A549 (cell line): ENCODE measurements around the gene KSR1. TPM values are rescaled to one million over a fixed set of nuclear protein-coding genes. Genes with fewer than 3 reads are reported as not detected.

Experiments
- ATAC-seq, 2 experiments: fragments of 200-7000 bp in 1 of 2; fragments of >200 bp in 1 of 2; cut with Nextera tagmentation in 1 of 2; cut with Tn5 transposase in 1 of 2; 3 replicates each; pipeline versions ENCODE4 v1.8.0 to v1.9.1; 2018 to 2020; ENCODE audit warnings: mild to moderate bottlenecking in 1 of 2, moderate library complexity in 1 of 2
- CTCF ChIA-PET: fragments of 300-600 bp; sonication (Branson Sonifier 250); formaldehyde crosslinking; extraction: SDS; loops from one replicate; lab custom pipeline; 2021; ENCODE audit warnings: antibody characterized with exemption, inconsistent platforms; lab: Yijun Ruan, JAX
- POLR2A ChIA-PET: fragments of 350-600 bp; formaldehyde crosslinking; extraction: SDS; loops from one replicate; lab custom pipeline; 2021; ENCODE audit warnings: antibody characterized with exemption, inconsistent platforms; lab: Yijun Ruan, JAX
- DNase-seq, 2 experiments: peaks; one replicate each; pipeline versions ENCODE4 v3.0.0 to v3.0.0-alpha.2; 2011 to 2016; ENCODE audit warnings: low read depth in 1 of 2, low spot score in 1 of 2
- FAIRE-seq: peaks from 2 replicates; lab custom pipeline; 2011; peaks lifted over from hg19 to GRCh38; lab: Jason Lieb, UNC
- H3K27ac ChIP-seq, 2 experiments: fragments of >200 bp; sonication (Bioruptor Twin); formaldehyde crosslinking; 3 replicates each; pipeline ENCODE4 v1.5.1; 2016 to 2017
- H3K4me1 ChIP-seq: fragments of >200 bp; sonication (Bioruptor Twin); formaldehyde crosslinking; 3 replicates; pipeline ENCODE4 v1.6.1; 2016
- H3K4me2 ChIP-seq: fragments of >200 bp; sonication (Bioruptor Twin); formaldehyde crosslinking; 3 replicates; pipeline ENCODE4 v1.6.1; 2016
- H3K4me3 ChIP-seq: fragments of >200 bp; sonication (Bioruptor Twin); formaldehyde crosslinking; 3 replicates; pipeline ENCODE4 v1.5.1; 2016
- H3K9me3 ChIP-seq: fragments of >200 bp; sonication (Bioruptor Twin); formaldehyde crosslinking; 3 replicates; pipeline ENCODE4 v1.6.1; 2016
- CEBPB ChIP-seq, 2 experiments: fragments of >200 bp in 1 of 2; sonication (Bioruptor Twin) in 1 of 2; formaldehyde crosslinking in 1 of 2; IDR thresholded peaks; 2 replicates each; pipeline ENCODE4 v1.6.1; 2012 to 2016
- CHD2 ChIP-seq: fragments of 150-350 bp; IDR thresholded peaks from 2 replicates; pipeline ENCODE4 v1.6.1; 2014; ENCODE audit warnings: low read length; ENCODE audit not compliant: partially characterized antibody
- EHMT2 ChIP-seq: fragments of 200-600 bp; sonication (generic); IDR thresholded peaks from 2 replicates; pipeline ENCODE4 v1.6.1; 2016; ENCODE audit warnings: antibody characterized with exemption, low read depth, mild to moderate bottlenecking, moderate library complexity
- FOSL2 ChIP-seq, 2 experiments: fragments of 450-650 bp in 1 of 2; fragments of >200 bp in 1 of 2; sonication (Bioruptor Twin) in 1 of 2; formaldehyde crosslinking; IDR thresholded peaks; 2 replicates each; pipeline versions ENCODE4 v1.5.0 to v1.6.1; 2016 to 2020; ENCODE audit warnings: mild to moderate bottlenecking in 1 of 2, moderate library complexity in 1 of 2
- GATA3 ChIP-seq: IDR thresholded peaks from 2 replicates; pipeline ENCODE4 v1.6.1; 2012; ENCODE audit warnings: borderline replicate concordance
- HOXB5 ChIP-seq: fragments of 250-450 bp; sonication (Bioruptor Pico); IDR thresholded peaks from 2 replicates; pipeline ENCODE4 v1.5.0; 2020; ENCODE audit warnings: mild to moderate bottlenecking, moderate library complexity
- JUN ChIP-seq, 2 experiments: fragments of >200 bp; sonication (Bioruptor Twin); formaldehyde crosslinking; IDR thresholded peaks; 2 replicates in 1 of 2; 3 replicates in 1 of 2; pipeline ENCODE4 v1.6.1; 2016 to 2017
- JUNB ChIP-seq: fragments of >200 bp; sonication (Bioruptor Twin); formaldehyde crosslinking; IDR thresholded peaks from 2 replicates; pipeline ENCODE4 v1.6.1; 2016
- PHF8 ChIP-seq: fragments of 200-600 bp; sonication (generic); IDR thresholded peaks from 2 replicates; pipeline ENCODE4 v1.6.1; 2016; ENCODE audit warnings: low read depth, mild to moderate bottlenecking, antibody characterized with exemption, moderate library complexity, borderline replicate concordance
- ZFP36 ChIP-seq: fragments of 450-650 bp; IDR thresholded peaks from 2 replicates; pipeline ENCODE4 v1.6.1; 2014; ENCODE audit warnings: borderline replicate concordance; ENCODE audit not compliant: partially characterized antibody
- ZNF302 ChIP-seq: fragments of 250-450 bp; sonication (Bioruptor Pico); IDR thresholded peaks from 2 replicates; pipeline ENCODE4 v1.9.0; 2021; ENCODE audit warnings: inconsistent platforms, mild to moderate bottlenecking, moderate library complexity
- WGBS: methylation state at CpG from one replicate; pipeline ENCODE4 v1.1.6; 2017; ENCODE audit errors: missing lambda C conversion rate; 5-methylcytosine and 5-hydroxymethylcytosine counted together
- polyA plus RNA-seq, 4 experiments: library from polyadenylated mRNA; depleted of rRNA in 3 of 4; stranded (reverse); fragments of >200 nt; fragmentation: RNase III in 1 of 4; extraction: RNeasy Plus Mini Kit Qiagen cat#74134 plus additional on column Dnase treatment in 1 of 4; gene quantifications; 2 replicates in 3 of 4; 3 replicates in 1 of 4; pipeline ENCODE4 v1.2.3, GENCODE V29; 2011 to 2017
- TF ChIP-seq, protein P1 (sequence below): fragments of >200 bp; sonication (Bioruptor Twin); formaldehyde crosslinking; IDR thresholded peaks from 3 replicates; pipeline ENCODE4 v1.5.1; 2016
- TF ChIP-seq, protein P2 (sequence below): fragments of 250-450 bp; sonication (Bioruptor Pico); IDR thresholded peaks from 2 replicates; pipeline ENCODE4 v1.5.0; 2021; ENCODE audit warnings: mild to moderate bottlenecking, moderate library complexity, borderline replicate concordance
- TF ChIP-seq, protein P3 (sequence below): IDR thresholded peaks from 2 replicates; pipeline ENCODE4 v1.6.1; 2012

KSR1 gene
- polyA plus RNA-seq, 2 of the 4 experiments (the other 2 are of a cell fraction): 13.3 to 14.6 TPM

DNA sequence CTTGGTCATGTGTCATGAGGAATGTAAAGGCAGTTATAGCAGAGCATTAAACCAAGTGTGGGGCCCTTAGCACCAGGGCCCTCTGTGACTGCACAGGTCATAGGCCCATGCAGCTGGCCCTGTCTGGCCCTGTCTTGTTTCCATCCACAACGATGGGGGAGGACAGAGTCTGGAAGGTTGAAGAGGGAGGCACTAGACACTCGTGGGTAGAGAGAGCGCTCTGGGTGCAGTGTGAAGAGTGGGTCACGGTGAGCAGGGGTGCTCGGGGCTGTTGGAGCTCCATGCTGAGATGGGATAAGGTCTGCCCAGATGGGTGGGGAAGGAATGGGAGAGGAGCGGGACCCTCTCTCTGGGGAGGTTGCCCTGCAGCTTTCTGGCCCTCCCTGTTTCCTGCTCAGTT is 12.8 kb upstream of the KSR1 start:
- Histone ChIP-seq H3K9me3 (no peaks in the 10 kb centered on the region), H3K27ac (no peak overlapping the region), H3K4me1 (peaks cover 15% of the 10 kb centered on the region), H3K4me3 (no peak overlapping the region), H3K4me2 (no peak overlapping the region)
- WGBS: 77% methylated on average over 6 of the region's 6 CpGs
- CTCF ChIA-PET: interaction anchor here (0.8 to 3.4 kb wide), 9 partner anchors 10 to 159 kb away, joined by 3 to 17 read pairs (median 5); partner anchors contain the start of gene KSR1
- POLR2A ChIA-PET: no interaction called here
- ATAC-seq (no peak), FAIRE-seq (no peak), DNase-seq (no peak)
- TF ChIP-seq CHD2 (no peak), FOSL2 (IDR thresholded peaks at IDR 0.05) (no peak), FOSL2 (CRISPR knock-in tag; IDR thresholded peaks at IDR 0.05) (no peak), ZFP36 (no peak), EHMT2 (no peak)
- TF ChIP-seq, protein P1, sequence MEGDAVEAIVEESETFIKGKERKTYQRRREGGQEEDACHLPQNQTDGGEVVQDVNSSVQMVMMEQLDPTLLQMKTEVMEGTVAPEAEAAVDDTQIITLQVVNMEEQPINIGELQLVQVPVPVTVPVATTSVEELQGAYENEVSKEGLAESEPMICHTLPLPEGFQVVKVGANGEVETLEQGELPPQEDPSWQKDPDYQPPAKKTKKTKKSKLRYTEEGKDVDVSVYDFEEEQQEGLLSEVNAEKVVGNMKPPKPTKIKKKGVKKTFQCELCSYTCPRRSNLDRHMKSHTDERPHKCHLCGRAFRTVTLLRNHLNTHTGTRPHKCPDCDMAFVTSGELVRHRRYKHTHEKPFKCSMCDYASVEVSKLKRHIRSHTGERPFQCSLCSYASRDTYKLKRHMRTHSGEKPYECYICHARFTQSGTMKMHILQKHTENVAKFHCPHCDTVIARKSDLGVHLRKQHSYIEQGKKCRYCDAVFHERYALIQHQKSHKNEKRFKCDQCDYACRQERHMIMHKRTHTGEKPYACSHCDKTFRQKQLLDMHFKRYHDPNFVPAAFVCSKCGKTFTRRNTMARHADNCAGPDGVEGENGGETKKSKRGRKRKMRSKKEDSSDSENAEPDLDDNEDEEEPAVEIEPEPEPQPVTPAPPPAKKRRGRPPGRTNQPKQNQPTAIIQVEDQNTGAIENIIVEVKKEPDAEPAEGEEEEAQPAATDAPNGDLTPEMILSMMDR: no peak

DNA sequence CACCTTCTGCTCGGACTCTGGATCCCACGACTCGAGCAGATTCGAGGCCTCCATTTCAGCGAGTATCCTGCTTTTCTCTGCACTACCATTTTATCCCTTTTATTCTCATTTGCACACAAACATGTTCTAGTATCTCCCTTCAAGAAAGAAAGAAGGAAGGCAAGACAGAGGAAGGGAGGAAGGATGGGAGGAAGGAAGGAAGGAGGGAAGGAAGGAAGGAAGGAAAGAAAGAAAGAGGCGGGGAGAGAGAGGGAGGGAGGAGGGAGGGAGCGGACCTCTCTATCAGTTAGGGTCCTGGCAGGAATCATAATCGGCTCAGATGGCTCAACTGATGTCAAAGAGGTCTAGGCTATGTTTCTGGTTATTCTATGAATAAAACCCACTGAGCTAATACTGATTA is 10.3 kb upstream of the KSR1 start:
- H3K4me1 ChIP-seq: peaks cover 15% of the 10 kb centered on the region
- H3K27ac ChIP-seq: peak overlapping the region in 1 of 2 experiments; percentile 34; a peak in 1 of 6 replicates
- no peak overlapping the region for H3K4me3 ChIP-seq
- DNase-seq (no peak), ATAC-seq (no peak), FAIRE-seq (no peak)
- 83% methylated on average over 8 of the region's 8 CpGs for WGBS
- H3K9me3 ChIP-seq: no peaks in the 10 kb centered on the region
- ChIA-PET POLR2A (no interaction called here), CTCF (interaction anchor here (1.2 to 3.2 kb wide), 4 partner anchors 10 to 154 kb away, joined by 3 to 13 read pairs (median 9); partner anchors contain the start of gene KSR1)
- H3K4me2 ChIP-seq: no peak overlapping the region; the same call in 2 of the 3 replicates
- TF ChIP-seq JUN (IDR thresholded peaks at IDR 0.05): no peak
- TF ChIP-seq, protein P2, sequence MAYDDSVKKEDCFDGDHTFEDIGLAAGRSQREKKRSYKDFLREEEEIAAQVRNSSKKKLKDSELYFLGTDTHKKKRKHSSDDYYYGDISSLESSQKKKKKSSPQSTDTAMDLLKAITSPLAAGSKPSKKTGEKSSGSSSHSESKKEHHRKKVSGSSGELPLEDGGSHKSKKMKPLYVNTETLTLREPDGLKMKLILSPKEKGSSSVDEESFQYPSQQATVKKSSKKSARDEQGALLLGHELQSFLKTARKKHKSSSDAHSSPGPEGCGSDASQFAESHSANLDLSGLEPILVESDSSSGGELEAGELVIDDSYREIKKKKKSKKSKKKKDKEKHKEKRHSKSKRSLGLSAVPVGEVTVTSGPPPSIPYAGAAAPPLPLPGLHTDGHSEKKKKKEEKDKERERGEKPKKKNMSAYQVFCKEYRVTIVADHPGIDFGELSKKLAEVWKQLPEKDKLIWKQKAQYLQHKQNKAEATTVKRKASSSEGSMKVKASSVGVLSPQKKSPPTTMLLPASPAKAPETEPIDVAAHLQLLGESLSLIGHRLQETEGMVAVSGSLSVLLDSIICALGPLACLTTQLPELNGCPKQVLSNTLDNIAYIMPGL (CRISPR knock-in tag): no peak
- no peak for TF ChIP-seq JUNB
- no peak for TF ChIP-seq GATA3
- no peak for TF ChIP-seq PHF8
- TF ChIP-seq, protein P3, sequence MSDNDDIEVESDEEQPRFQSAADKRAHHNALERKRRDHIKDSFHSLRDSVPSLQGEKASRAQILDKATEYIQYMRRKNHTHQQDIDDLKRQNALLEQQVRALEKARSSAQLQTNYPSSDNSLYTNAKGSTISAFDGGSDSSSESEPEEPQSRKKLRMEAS: no peak
- no peak for TF ChIP-seq HOXB5
- TF ChIP-seq, all 56 proteins: peak for 0

DNA sequence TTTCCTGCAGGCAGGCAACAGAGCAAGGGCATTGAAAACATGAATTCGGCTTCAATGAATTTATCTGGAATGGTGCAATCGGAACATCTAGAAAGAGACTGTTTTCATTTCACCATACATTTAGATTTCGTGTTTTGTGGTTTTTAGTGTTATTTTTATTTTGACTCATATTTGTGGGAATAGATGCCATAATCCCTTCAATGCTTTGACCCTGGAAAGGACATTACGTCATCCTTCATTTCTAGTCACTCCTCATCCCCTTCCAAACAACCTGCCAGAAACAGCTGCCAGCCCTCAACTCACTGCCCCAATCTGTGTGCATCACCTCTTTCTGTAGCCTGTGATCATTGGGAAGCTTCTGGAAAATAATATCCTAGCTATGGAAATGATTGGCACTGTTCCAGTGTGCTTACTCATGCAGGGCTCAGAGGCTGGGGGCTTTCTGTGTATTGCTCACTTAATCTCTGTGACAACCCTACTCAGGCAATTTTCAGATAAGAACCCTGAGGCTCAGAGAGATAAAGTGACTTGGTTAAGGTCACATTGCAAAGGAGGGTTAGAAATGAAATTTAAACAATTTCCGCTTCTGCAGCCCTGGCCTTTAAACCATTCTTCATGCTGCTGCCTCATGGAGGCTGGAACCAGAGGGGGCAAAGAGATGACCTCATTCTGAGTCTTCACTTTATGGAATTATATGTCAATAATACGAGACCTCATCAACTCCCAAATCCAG is 9.5 kb upstream of the KSR1 start:
- peaks cover 15% of the 10 kb centered on the region for H3K4me1 ChIP-seq
- peak overlapping the region in 1 of 2 experiments; percentile 60; a peak in 2 of 6 replicates for H3K27ac ChIP-seq
- CTCF ChIA-PET: interaction anchor here (2.4 to 3.2 kb wide), 3 partner anchors 9 to 154 kb away, joined by 8 to 13 read pairs (median 10); partner anchors contain the start of gene KSR1
- 59% methylated on average over 6 of the region's 6 CpGs for WGBS
- ATAC-seq (peak; percentile 45 to 67; a peak in 4 of 6 replicates), FAIRE-seq (no peak), DNase-seq (peak in 1 of 2 experiments; percentile 38)
- POLR2A ChIA-PET: no interaction called here
- TF ChIP-seq FOSL2 (IDR thresholded peaks at IDR 0.05) (0 out of 2 replicates have a peak, but pooled peaks have one; percentile 7), FOSL2 (CRISPR knock-in tag; IDR thresholded peaks at IDR 0.05) (0 out of 2 replicates have a peak, but pooled peaks have one; percentile 2), CEBPB (IDR thresholded peaks at IDR 0.05) (peak; percentile 30 to 40; a peak in 2 of 4 replicates), JUNB (no peak; the same call in 1 of the 2 replicates), ZNF302 (no peak)
- peak overlapping the region; percentile 43 for H3K4me2 ChIP-seq
- H3K9me3 ChIP-seq: no peaks in the 10 kb centered on the region
- no peak overlapping the region for H3K4me3 ChIP-seq
